KOPT-K1 (cell line): ENCODE results near the gene RITA1.

Source experiments
- H3K27ac ChIP-seq: fragments of 200-600 bp; sonication (generic); 2 replicates; pipeline ENCODE4 v1.5.1; 2016; ENCODE audit warnings: antibody characterized with exemption, mild to moderate bottlenecking, low read depth, low read length; ENCODE audit not compliant: poor library complexity, severe bottlenecking
- H3K36me3 ChIP-seq: fragments of 200-600 bp; sonication (generic); 2 replicates; pipeline ENCODE4 v1.5.1; 2017; ENCODE audit warnings: antibody characterized with exemption, mild to moderate bottlenecking, low read length, moderate library complexity; ENCODE audit not compliant: insufficient read depth
- H3K9me3 ChIP-seq: fragments of 200-600 bp; sonication (generic); 2 replicates; pipeline ENCODE4 v1.5.1; 2017; ENCODE audit warnings: antibody characterized with exemption, low read length, mild to moderate bottlenecking; ENCODE audit not compliant: insufficient read depth, poor library complexity, severe bottlenecking

RITA1 gene

DNA sequence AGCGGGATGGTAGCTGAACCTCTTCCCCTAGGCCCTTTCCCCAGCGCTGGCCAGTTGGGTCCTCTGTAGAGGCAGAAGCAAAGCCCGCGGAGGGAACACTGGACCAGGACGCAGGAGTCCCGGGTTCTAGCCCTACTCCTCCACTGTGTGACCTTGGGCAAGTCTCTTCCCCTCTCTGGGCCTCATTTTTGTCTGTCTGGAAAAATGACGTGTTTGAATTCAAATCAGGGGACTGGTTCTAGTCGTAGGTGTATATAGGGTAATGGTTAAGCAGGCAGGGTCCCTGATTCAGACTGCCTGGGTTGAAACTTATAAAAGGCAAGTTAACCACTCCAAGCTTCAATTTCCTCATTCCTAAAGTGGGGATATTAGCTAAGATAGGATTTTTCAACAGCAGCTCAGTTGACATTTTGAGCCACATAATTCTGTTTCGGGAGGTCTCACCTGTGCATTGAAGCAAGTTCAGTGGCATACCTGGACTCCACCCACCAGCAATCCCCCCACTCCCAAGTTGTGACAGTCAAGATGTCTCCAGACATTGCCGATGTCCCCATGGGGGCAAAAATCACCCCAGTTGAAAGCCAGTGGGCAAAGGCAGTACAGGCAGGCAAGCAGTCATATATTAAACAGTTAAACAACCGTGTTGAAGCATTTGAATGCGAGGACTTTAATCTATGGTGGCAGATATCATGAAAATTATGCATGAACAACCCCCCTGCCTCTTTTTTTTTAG is 36.6 kb downstream of the RITA1 start:
- Histone ChIP-seq H3K27ac (peak overlapping the region; percentile 56), H3K9me3 (no peaks in the 10 kb centered on the region), H3K36me3 (no peaks in the 10 kb centered on the region)

GRCh38 chr12:113222730-113223531 is 37.4 kb downstream of the RITA1 start:
- H3K9me3 ChIP-seq = no peaks in the 10 kb centered on the region
- peaks cover 5% of the 10 kb centered on the region; the same call in 1 of the 2 replicates for H3K36me3 ChIP-seq
- H3K27ac ChIP-seq = peak overlapping the region; percentile 30

DNA sequence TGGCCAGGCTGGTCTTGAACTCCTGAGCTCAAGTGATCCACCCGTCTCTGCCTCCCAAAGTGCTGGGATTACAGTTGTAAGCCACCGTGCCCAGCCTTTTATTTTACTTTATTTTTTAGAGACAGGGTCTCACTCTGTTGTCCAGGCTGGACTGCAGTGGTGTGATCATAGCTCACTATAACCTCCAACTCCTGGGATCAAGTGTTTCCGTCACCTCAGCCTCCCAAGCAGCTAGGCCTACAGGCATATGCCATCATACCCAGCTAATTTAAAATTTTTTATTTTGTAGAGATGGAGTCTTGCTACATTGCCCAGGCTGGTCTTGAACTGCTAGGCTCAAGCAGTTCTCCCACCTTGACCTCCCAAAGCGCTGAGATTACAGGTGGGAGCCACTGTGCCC is 39.4 kb downstream of the RITA1 start:
- Histone ChIP-seq H3K9me3 (no peaks in the 10 kb centered on the region), H3K27ac (no peak overlapping the region), H3K36me3 (peaks cover 11% of the 10 kb centered on the region; the same call in 1 of the 2 replicates)

GRCh38 chr12:113226696-113227568 is 41.4 kb downstream of the RITA1 start:
- Histone ChIP-seq H3K9me3 (no peaks in the 10 kb centered on the region), H3K27ac (no peak overlapping the region), H3K36me3 (peaks cover 27% of the 10 kb centered on the region)

DNA sequence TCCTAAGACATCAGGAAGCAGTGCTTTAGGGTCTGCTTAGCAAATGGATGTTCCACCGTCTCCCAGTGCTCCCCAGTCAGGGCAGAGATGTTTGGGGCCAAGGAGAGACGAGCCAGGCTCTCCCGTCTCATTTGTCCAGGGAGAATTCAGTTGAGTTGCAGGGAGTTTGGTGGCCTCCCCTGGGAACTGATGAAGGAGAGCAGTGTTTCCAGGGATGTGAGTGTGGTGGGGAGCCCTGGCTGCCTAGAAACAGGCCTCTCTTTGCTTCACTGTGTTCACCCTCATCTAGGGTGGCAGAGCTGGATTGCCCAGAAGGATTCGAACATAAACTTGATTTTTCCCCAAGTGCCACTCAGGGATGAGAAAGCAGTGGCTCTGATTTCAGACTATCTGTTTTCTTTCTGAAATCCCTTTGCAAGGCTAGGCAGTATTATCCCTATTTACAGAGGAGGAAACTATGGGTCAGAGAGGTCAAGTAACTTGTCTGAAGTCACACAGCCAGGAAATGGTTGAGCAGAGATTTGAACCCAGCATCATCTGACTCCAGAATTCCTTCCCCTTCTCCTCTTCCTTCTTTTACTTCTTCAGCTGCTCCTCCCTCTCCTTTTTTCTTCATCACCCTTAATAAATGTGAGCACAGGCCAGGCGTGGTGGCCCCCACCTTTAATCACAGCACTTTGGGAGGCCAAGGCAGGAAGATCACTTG is 42.3 kb downstream of the RITA1 start:
- Histone ChIP-seq H3K27ac (no peak overlapping the region), H3K9me3 (no peaks in the 10 kb centered on the region), H3K36me3 (peaks cover 27% of the 10 kb centered on the region)

GRCh38 chr12:113228394-113229028 is 43.0 kb downstream of the RITA1 start:
- H3K36me3 ChIP-seq = peaks cover 27% of the 10 kb centered on the region
- no peaks in the 10 kb centered on the region for H3K9me3 ChIP-seq
- no peak overlapping the region for H3K27ac ChIP-seq

DNA sequence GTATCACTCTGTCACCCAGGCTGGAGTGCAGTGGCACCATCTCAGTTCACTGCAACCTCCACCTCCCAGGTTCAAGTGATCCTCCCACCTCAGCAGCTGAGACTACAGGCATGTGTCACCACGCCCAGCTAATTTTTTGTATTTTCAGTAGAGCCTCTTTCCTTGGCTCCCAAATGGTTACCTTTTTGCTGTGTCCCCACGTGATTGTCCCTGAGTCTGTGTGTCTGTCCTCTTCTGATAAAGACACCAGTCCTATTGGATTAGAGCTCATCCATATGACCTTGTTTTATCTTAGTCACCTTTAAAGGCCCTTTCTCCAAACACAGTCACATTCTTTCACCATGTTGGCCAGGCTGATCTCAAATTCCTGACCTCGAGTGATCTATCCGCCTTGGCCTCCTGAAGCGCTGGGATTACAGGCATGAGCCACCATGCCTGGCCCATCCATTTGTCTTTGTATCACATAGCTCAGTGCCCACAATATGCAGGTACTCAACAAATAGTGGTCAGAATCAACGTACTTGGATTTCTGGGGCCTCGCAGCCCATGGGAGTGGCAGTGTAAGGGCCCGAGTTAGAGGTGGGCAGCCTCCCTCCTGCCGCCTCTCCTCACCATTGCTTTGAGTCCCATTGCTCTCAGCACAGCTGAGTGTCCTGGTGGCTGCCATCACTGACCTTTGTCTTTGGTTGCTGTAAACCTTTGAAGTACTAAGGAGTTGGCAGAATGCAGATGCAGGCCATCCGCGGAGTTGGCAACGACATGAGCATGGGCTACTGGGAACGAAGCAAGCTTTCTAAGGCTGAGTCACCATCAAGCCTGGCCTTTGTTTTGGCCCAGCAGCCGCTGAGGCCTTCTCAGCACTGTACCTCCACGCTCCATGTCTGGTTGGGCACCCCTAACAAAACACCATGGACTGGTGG is 45.1 kb downstream of the RITA1 start:
- Histone ChIP-seq H3K36me3 (peaks cover 27% of the 10 kb centered on the region), H3K9me3 (no peaks in the 10 kb centered on the region), H3K27ac (peak overlapping the region; percentile 46)

- H3K27ac ChIP-seq = no peak overlapping the region
- no peaks in the 10 kb centered on the region for H3K9me3 ChIP-seq
- peaks cover 27% of the 10 kb centered on the region for H3K36me3 ChIP-seq
These were observed 45.9 kb downstream of the RITA1 start for GRCh38 chr12:113231235-113232088.

- Histone ChIP-seq H3K9me3 (no peaks in the 10 kb centered on the region), H3K36me3 (peaks cover 27% of the 10 kb centered on the region)
These were observed 46.7 kb downstream of the RITA1 start for GRCh38 chr12:113232089-113232839.

GRCh38 chr12:113232840-113233585 is 47.5 kb downstream of the RITA1 start:
- peaks cover 21% of the 10 kb centered on the region for H3K36me3 ChIP-seq
- H3K27ac ChIP-seq = peak overlapping the region; percentile 38

More at GRCh38 chr12:113232089-113232839, 46.7 kb downstream of the RITA1 start:
- peak overlapping the region; percentile 38 for H3K27ac ChIP-seq

DNA sequence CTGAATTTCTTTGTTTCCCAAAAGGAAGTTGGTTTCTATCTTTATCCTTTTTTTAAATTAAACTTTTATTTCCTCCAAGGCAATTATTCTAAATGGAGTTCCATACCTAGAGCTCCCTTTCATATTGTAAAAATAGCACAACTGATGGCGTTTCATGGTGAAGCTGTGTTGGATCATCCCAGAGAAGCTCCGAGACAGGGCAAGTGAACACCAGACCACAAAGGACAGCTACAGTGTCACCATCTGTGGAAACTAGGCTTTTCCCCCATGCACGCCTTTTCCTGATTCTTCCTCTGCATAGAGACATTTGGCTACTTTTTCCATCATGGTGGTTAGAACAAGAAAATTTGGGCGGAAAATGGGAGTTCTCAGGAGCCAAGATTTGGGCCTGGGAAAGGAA is 48.4 kb downstream of the RITA1 start:
- no peak overlapping the region for H3K27ac ChIP-seq
- peaks cover 17% of the 10 kb centered on the region for H3K36me3 ChIP-seq

More at GRCh38 chr12:113232840-113233585, 47.5 kb downstream of the RITA1 start:
- no peaks in the 10 kb centered on the region for H3K9me3 ChIP-seq

More for the DNA sequence above, 48.4 kb downstream of the RITA1 start:
- H3K9me3 ChIP-seq = no peaks in the 10 kb centered on the region
